Measurements from ENCODE around the gene DEF6.

DEF6 gene

DNA sequence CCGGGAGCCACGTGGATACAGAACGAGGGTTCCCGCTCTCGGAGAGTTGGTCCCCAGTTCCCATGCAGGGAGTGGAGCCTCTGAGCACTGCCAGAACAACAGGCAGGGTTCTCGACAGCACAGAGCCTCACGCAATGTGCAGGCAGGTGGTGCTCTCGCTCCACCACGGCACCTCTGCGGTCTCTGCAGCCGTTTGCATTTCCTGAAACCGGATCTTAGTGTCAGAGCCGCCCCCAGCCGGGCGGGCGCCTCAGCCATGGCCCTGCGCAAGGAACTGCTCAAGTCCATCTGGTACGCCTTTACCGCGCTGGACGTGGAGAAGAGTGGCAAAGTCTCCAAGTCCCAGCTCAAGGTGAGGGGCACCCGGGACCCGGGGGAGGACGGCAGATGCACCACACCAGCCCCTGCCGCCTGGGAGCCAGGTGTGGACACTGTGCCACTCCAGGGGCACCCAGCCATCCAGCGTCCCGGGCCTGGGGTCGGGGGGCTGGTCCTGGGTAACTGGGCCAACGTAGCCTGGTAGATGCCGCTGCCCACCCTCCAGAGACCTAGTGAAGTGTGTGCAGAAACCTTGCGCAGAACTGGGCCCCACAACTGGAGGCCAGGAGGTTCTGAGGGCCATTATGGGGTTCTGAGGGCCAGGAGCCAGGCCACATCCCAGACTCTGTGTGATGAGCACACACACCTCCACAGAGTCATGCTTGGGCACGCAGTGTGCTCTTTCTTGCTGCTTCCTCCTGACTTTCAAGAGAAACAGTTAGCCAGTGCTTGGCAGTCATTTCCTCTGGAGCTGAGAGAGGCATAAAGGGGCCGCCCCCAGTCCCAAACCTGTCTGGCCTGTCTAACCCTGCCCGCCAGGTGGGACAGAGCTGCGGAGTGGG, at the start of gene DEF6:
Gene DEF6 (plus strand): TSS at position 218 of the 881 bp plus-strand sequence. CDS start 39 bp downstream, at position 257.
- no peak for DNase-seq (ENCODE audit: low read depth)

DNA sequence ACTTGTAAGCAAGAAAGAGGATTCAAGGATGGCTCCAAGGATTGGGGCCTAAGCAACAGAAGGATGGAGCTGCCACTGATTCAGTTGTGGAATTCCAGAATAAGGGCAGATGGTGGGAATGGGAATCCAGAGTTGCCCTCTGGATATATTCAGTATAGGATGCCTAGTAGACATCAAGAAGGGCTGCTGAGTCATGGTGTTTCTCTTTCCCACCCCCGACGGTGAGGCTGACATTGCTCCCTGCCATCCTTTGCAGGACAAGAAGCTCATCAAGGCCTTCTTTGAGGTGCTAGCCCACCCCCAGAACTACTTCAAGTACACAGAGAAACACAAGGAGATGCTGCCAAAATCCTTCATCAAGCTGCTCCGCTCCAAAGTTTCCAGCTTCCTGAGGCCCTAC, 49.3 kb upstream of the DEF6 start:
- DNase-seq (ENCODE audit: low read depth) = no peak

DNA sequence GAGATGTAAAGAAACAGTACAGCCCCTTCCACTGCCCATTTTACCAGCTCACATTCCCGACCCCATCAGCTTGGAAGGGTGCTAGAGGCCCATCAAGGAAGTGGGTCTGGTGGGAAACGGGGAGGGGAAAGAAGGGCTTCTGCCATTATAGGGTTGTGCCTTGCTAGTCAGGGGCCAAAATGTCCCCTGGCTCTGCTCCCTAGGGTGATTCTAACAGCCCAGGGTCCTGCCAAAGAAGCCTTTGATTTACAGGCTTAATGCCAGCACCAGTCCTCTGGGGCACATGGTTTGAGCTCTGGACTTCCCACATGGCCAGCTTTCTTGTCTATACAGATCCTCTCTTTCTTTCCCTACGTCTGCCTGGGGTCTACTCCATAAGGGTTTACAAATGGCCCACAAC, 48.7 kb upstream of the DEF6 start:
- DNase-seq (ENCODE audit: low read depth) = no peak

- no peak for DNase-seq (ENCODE audit: low read depth)
These were observed 45.7 kb upstream of the DEF6 start for GRCh38 chr6:35251949-35252348.

- no peak for DNase-seq (ENCODE audit: low read depth)
These were observed 44.4 kb upstream of the DEF6 start for GRCh38 chr6:35253249-35253648.

GRCh38 chr6:35258336-35258735, 39.3 kb upstream of the DEF6 start:
- DNase-seq (ENCODE audit: low read depth) = no peak

- no peak for DNase-seq (ENCODE audit: low read depth)
These were observed 38.8 kb upstream of the DEF6 start for GRCh38 chr6:35258858-35259193.

DNA sequence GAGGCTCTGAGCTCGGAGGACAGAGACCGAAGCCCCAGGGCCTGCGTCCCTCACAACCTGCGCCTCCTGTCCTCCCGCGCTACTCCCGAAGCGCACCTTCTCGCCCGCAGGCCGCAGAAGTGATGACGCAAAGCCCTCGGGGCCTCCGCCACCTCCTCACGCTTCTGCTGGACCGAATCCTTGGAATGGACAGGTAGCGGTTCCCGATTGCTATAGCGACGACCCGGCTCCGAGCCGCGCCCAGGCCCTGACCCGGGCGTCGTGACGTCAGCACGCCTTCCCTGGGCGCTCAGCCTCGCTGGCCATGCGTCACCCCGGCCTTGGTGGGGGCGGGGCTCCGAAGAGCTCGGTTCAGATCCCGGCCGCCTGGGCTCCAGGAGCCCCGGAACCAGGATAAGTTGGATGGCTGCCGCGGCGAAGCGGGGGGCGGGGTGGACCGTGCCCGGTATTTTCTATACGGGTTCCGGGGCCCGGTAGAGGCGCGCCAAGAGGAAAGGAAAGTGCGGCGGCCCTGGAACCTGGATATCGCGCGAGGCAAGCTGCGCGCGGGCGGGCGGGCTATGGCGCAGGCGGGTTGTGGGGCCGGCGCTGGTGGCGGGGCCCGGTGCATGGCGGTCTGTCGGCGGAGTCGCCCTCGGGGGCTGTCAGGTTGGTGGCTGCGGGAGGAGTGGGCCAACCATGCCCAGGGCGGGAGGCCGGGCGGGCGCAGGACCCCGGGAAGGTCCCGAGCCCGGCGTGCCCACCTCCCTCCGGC, 38.2 kb upstream of the DEF6 start, which contains the start of gene ZNF76:
Gene ZNF76 (plus strand): TSS at position 542 of the 754 bp plus-strand sequence. CDS start 21,417 bp downstream, outside the sequence.
- peak; percentile 86 for DNase-seq (ENCODE audit: low read depth)

GRCh38 chr6:35259948-35260590, 37.5 kb upstream of the DEF6 start:
- DNase-seq (ENCODE audit: low read depth) = peak; percentile 22

- DNase-seq (ENCODE audit: low read depth) = no peak
These were observed 36.7 kb upstream of the DEF6 start for GRCh38 chr6:35260591-35261570.

DNA sequence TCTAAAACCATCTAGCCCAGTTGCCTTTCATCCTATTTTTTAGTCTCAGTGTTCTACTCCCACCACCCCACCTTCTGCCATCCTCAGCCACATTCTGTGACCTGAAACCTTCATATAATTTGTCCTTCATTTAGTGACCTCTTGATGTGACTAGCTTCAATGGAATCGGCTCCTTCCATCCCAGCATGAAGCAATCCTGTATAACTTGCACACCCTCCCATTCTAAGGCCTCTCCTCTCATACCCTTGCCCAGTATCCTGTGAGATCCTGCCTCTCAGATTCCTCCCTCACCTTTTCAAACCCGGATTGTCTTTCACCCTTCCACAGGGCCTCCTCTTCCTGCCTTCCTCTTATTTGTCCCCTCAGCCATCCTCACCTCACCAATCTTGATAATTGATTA, 35.0 kb upstream of the DEF6 start:
- DNase-seq (ENCODE audit: low read depth) = no peak

- no peak for DNase-seq (ENCODE audit: low read depth)
These were observed 32.9 kb upstream of the DEF6 start for GRCh38 chr6:35264550-35265274.

- no peak for DNase-seq (ENCODE audit: low read depth)
These were observed 32.1 kb upstream of the DEF6 start for GRCh38 chr6:35265523-35265922.

- no peak for DNase-seq (ENCODE audit: low read depth)
These were observed 30.2 kb upstream of the DEF6 start for GRCh38 chr6:35267446-35267845.

DNA sequence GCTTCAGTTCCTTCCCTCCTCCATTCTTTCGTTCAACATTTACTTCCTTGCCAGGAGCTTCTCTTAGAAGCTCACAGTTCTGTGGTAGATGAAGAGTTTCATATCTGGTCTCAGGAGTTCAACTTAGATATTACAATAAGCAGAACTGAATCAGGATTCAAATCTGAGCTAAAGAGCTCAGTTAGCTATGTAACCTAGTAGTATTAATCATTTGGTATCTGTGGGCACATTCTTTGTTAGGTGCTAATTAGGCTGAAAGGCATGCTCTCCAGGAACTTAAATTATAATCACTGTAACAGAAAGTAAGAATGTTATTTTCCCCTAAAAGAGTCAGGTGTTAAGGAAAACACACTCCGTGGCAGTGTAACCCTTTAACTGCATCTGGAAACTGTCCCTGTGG, 29.7 kb upstream of the DEF6 start:
- DNase-seq (ENCODE audit: low read depth) = no peak

GRCh38 chr6:35272005-35272404, 25.6 kb upstream of the DEF6 start:
- no peak for DNase-seq (ENCODE audit: low read depth)

DNA sequence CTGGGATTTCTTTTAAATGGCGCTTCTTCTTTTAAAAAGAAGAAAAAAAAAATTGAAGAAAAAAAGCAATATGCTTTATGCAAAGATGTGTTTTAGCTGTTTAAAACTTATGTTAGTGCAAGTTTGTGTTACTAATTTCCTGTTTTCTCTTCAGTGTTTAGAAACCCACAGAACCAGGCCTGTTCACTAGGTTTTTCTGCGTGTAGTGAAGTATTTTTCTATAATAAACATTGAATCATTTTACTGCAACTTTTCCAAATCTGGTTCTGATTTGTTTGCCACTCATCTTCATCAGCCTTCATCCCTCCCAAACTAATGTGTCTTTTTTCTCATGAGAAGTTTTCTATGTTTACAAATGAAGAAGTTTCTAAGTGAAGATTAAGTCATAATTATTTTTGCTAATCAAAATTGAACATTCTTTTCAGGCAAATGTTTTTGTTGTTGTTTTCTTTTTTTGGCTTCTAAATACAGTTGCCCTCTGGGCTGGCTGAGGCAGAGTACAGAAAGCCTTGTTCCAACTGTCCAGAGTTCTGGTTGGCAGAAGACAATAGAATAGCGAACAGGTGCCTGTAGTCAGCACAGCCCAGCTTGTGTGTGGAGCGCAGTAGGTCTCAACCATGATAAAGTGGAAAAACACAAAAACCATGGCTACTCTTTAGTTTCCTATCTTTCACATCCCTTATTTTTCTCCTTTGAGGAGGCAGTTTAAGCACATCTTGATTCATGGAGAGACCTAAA, 23.6 kb upstream of the DEF6 start:
- DNase-seq (ENCODE audit: low read depth) = no peak

DNA sequence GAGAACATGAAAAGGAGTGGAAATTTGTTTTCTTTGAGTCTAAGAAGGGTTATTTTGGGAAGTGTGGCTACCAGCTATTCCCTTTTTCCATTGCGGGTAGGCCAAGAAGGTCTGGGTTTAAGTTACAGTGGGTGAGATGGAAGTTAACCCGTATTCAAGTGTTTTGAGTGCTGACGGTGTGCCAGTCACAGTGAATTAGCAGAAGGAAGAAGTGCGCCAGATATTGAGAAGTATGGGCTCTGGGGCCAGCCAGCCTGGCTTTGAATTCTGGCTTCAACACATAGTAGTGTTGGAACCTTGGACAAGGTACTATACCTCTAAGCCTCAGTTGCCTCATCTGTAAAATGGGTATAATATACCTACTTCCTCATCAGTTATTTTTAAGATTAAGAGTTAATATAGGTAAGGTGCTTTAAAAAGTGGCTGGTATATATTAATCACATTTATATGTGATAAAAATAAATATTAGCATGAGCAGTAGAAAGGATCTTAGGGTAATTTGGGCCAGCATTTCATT, 21.8 kb upstream of the DEF6 start:
- DNase-seq (ENCODE audit: low read depth) = no peak

- DNase-seq (ENCODE audit: low read depth) = no peak
These were observed 18.9 kb upstream of the DEF6 start for GRCh38 chr6:35278708-35279107.

GRCh38 chr6:35280903-35281302, 16.7 kb upstream of the DEF6 start:
- DNase-seq (ENCODE audit: low read depth) = no peak
